ENCODE measurements around the gene PUS7L.
"Not testable (repeated sequence)": the region's sequence is repeated elsewhere in the genome, so short reads cannot be mapped to it uniquely, and the experiment has no call there.

PUS7L gene

GRCh38 chr12:43763769-43764168 is 5.2 kb upstream of the PUS7L start:
- TF ChIP-seq CTCF (IDR thresholded peaks at IDR 0.05; ENCODE audit: control insufficient read depth, extremely low read depth, insufficient read depth) = no peak
- H3K4me3 ChIP-seq (ENCODE audit: low read depth, low read length) = no peak overlapping the region
- no peak for DNase-seq (ENCODE audit: low read depth)

GRCh38 chr12:43762596-43762995 is 4.0 kb upstream of the PUS7L start:
- no peak for TF ChIP-seq CTCF (IDR thresholded peaks at IDR 0.05; ENCODE audit: control insufficient read depth, extremely low read depth, insufficient read depth)
- H3K4me3 ChIP-seq (ENCODE audit: low read depth, low read length) = no peak overlapping the region
- no peak for DNase-seq (ENCODE audit: low read depth)

- TF ChIP-seq CTCF (IDR thresholded peaks at IDR 0.05; ENCODE audit: control insufficient read depth, extremely low read depth, insufficient read depth) = no peak
- H3K4me3 ChIP-seq (ENCODE audit: low read depth, low read length) = no peak overlapping the region
- no peak for DNase-seq (ENCODE audit: low read depth)
Observed at GRCh38 chr12:43761500-43761899, 2.9 kb upstream of the PUS7L start.

GRCh38 chr12:43760396-43760795 is 1.8 kb upstream of the PUS7L start:
- peak; percentile 63 for DNase-seq (ENCODE audit: low read depth)
- no peak for TF ChIP-seq CTCF (IDR thresholded peaks at IDR 0.05; ENCODE audit: control insufficient read depth, extremely low read depth, insufficient read depth)
- H3K4me3 ChIP-seq (ENCODE audit: low read depth, low read length) = no peak overlapping the region

GRCh38 chr12:43758247-43758727 is 303 bp downstream of the PUS7L start:
- DNase-seq (ENCODE audit: low read depth) = peak; percentile 7
- TF ChIP-seq CTCF (IDR thresholded peaks at IDR 0.05; ENCODE audit: control insufficient read depth, extremely low read depth, insufficient read depth) = no peak
- peak overlapping the region; percentile 59 for H3K4me3 ChIP-seq (ENCODE audit: low read depth, low read length)

- H3K4me3 ChIP-seq (ENCODE audit: low read depth, low read length) = no peak overlapping the region
- TF ChIP-seq CTCF (IDR thresholded peaks at IDR 0.05; ENCODE audit: control insufficient read depth, extremely low read depth, insufficient read depth) = no peak
- no peak for DNase-seq (ENCODE audit: low read depth)
Observed at GRCh38 chr12:43754015-43754414, 4.6 kb downstream of the PUS7L start.

- not testable (repeated sequence) for H3K4me3 ChIP-seq (ENCODE audit: low read depth, low read length); DNase-seq (ENCODE audit: low read depth)
Observed at GRCh38 chr12:43751360-43751759, 7.2 kb downstream of the PUS7L start.
